Astrocyte (in vitro differentiated cells and primary cell): ENCODE measurements around the gene SYCN. TPM values are rescaled to one million over a fixed set of nuclear protein-coding genes. Genes with fewer than 3 reads are reported as not detected.
"Not testable (repeated sequence)": the region's sequence is repeated elsewhere in the genome, so short reads cannot be mapped to it uniquely, and the experiment has no call there.

ENCODE experiments used
- DNase-seq: peaks from one replicate; pipeline ENCODE4 v3.0.0-alpha.2; 2010; ENCODE audit warnings: low read depth
- FAIRE-seq: peaks from 2 replicates; lab custom pipeline; 2011; peaks lifted over from hg19 to GRCh38; lab: Jason Lieb, UNC
- H2AFZ ChIP-seq: 2 replicates; pipeline ENCODE4 v1.6.0; 2012; ENCODE audit warnings: low read depth, low read length, inconsistent platforms
- H3K27ac ChIP-seq: 2 replicates; pipeline ENCODE4 v1.5.1; 2011; ENCODE audit warnings: low read depth, low read length, inconsistent platforms
- H3K27me3 ChIP-seq: 2 replicates; pipeline ENCODE4 v1.6.0; 2011; ENCODE audit warnings: low read length, inconsistent platforms; ENCODE audit not compliant: insufficient read depth
- H3K36me3 ChIP-seq: 2 replicates; pipeline ENCODE4 v1.5.1; 2011; ENCODE audit warnings: low read length, inconsistent platforms; ENCODE audit not compliant: insufficient read depth
- H3K4me1 ChIP-seq: 2 replicates; pipeline ENCODE4 v1.5.1; 2011; ENCODE audit warnings: low read length, inconsistent platforms; ENCODE audit not compliant: insufficient read depth
- H3K4me2 ChIP-seq: 2 replicates; pipeline ENCODE4 v1.6.0; 2012; ENCODE audit warnings: low read length, inconsistent platforms
- H3K4me3 ChIP-seq: 2 replicates; pipeline ENCODE4 v1.5.1; 2011; ENCODE audit warnings: low read depth, mild to moderate bottlenecking, low read length, inconsistent platforms; ENCODE audit not compliant: insufficient read depth
- H3K79me2 ChIP-seq: 2 replicates; pipeline ENCODE4 v1.6.0; 2012; ENCODE audit warnings: mild to moderate bottlenecking, low read length, inconsistent platforms; ENCODE audit not compliant: insufficient read depth
- H3K9ac ChIP-seq: 2 replicates; pipeline ENCODE4 v1.6.0; 2012; ENCODE audit warnings: mild to moderate bottlenecking, low read length, inconsistent platforms
- H3K9me3 ChIP-seq: 2 replicates; pipeline ENCODE4 v1.5.1; 2012; ENCODE audit warnings: low read depth, mild to moderate bottlenecking, low read length, inconsistent platforms; ENCODE audit not compliant: insufficient read depth
- H4K20me1 ChIP-seq: 2 replicates; pipeline ENCODE4 v1.6.0; 2012; ENCODE audit warnings: low read length, inconsistent platforms; ENCODE audit not compliant: insufficient read depth
- H3K27ac Mint-ChIP-seq: one replicate; pipeline ENCODE4 v1.8.0; 2021; ENCODE audit warnings: mild to moderate bottlenecking, mixed read lengths; ENCODE audit not compliant: unreplicated experiment
- H3K27me3 Mint-ChIP-seq: one replicate; pipeline ENCODE4 v1.8.0; 2021; ENCODE audit warnings: low read depth, mixed read lengths; ENCODE audit not compliant: unreplicated experiment
- H3K36me3 Mint-ChIP-seq: one replicate; pipeline ENCODE4 v1.8.0; 2021; ENCODE audit warnings: low read depth, mixed read lengths; ENCODE audit not compliant: unreplicated experiment
- H3K4me1 Mint-ChIP-seq: one replicate; pipeline ENCODE4 v1.8.0; 2021; ENCODE audit warnings: low read depth, mixed read lengths; ENCODE audit not compliant: unreplicated experiment
- H3K4me3 Mint-ChIP-seq: one replicate; pipeline ENCODE4 v1.8.0; 2021; ENCODE audit warnings: mild to moderate bottlenecking, moderate library complexity, mixed read lengths; ENCODE audit not compliant: unreplicated experiment
- H3K9me3 Mint-ChIP-seq: one replicate; pipeline ENCODE4 v1.8.0; 2021; ENCODE audit warnings: mild to moderate bottlenecking, mixed read lengths; ENCODE audit not compliant: unreplicated experiment
- EZH2 ChIP-seq: IDR thresholded peaks from 2 replicates; pipeline ENCODE4 v1.6.1; 2012; ENCODE audit warnings: mild to moderate bottlenecking, low read length, inconsistent platforms; ENCODE audit not compliant: insufficient read depth
- total RNA-seq: library from RNA; stranded (reverse); gene quantifications from 2 replicates; pipeline ENCODE4 v1.2.1, GENCODE V29; 2021
- TF ChIP-seq, protein P1 (sequence below): IDR thresholded peaks from 2 replicates; pipeline ENCODE4 v1.5.1; 2011; ENCODE audit warnings: low read depth, mild to moderate bottlenecking, inconsistent platforms, low read length, moderate library complexity; ENCODE audit not compliant: insufficient read depth

Gene SYCN
- total RNA-seq, 1 donor from 2014 or later: not detected

DNA sequence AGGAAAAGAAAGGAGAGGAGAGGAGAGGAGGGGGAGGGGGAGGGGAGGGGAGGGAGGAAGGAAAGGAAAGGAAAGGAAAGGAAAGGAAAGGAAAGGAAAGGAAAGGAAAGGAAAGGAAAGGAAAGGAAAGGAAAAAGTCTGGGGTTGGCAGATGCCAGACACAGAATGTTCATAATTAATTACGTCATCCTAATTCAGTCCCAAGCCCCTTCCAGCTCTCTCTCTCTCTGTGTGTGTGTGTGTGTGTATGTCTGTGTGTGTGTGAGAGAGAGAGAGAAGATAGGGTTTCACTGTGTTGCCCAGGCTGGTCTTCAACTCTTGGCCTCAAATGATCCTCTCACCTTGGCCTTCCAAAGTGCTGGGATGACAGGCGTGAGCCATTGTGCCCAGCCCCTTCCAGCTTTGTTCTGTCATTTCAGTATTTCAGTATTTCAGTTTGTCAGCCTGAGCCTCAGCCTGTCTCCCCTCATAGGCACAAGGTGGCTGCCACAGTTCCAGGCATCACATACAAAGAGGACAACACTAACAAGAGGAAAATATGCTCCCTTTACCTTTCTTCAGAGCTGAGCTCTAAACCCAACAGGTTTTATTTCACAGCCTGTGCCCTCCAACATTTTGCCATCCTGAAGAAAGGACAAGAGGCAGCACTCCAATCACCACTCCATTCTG is 26.2 kb upstream of the SYCN start:
- Histone ChIP-seq H3K79me2 (no peaks in the 10 kb centered on the region), H2AFZ (no peak overlapping the region), H4K20me1 (no peaks in the 10 kb centered on the region), H3K9me3 (no peaks in the 10 kb centered on the region), H3K27me3 (peaks cover 3% of the 10 kb centered on the region), H3K9ac (no peak overlapping the region), H3K4me2 (no peak overlapping the region), H3K36me3 (no peaks in the 10 kb centered on the region), H3K27ac (no peak overlapping the region), H3K4me3 (no peak overlapping the region), H3K4me1 (no peaks in the 10 kb centered on the region)
- FAIRE-seq: no peak
- Mint-ChIP-seq H3K27me3 (peaks cover 58% of the 10 kb centered on the region), H3K36me3 (peaks cover 3% of the 10 kb centered on the region), H3K4me3 (no peak overlapping the region), H3K4me1 (no peaks in the 10 kb centered on the region), H3K9me3 (peaks cover 3% of the 10 kb centered on the region), H3K27ac (no peak overlapping the region)
- no peak for DNase-seq
- no peak for TF ChIP-seq EZH2
- TF ChIP-seq, protein P1, sequence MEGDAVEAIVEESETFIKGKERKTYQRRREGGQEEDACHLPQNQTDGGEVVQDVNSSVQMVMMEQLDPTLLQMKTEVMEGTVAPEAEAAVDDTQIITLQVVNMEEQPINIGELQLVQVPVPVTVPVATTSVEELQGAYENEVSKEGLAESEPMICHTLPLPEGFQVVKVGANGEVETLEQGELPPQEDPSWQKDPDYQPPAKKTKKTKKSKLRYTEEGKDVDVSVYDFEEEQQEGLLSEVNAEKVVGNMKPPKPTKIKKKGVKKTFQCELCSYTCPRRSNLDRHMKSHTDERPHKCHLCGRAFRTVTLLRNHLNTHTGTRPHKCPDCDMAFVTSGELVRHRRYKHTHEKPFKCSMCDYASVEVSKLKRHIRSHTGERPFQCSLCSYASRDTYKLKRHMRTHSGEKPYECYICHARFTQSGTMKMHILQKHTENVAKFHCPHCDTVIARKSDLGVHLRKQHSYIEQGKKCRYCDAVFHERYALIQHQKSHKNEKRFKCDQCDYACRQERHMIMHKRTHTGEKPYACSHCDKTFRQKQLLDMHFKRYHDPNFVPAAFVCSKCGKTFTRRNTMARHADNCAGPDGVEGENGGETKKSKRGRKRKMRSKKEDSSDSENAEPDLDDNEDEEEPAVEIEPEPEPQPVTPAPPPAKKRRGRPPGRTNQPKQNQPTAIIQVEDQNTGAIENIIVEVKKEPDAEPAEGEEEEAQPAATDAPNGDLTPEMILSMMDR: no peak

DNA sequence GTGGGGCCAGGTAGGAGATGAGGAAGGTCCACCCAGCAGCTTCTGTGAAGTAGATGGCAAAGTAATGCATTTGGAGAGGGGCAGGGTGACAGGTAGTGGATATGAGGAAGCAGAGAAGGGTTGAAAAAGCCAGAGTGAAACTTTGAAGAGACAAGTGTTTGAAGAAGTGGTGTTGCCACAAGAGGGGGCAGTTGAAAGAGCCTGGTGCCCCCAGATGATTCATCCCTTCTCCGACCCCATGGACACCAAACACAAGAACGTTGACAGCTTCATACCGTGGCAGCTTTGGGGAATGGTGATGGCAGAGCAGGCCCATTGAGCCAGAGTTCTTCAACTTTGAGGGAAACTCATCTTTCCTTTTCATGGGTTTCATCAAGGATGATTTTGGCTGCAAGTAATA is 20.8 kb upstream of the SYCN start:
- Histone ChIP-seq H3K27ac (no peak overlapping the region), H3K4me3 (no peak overlapping the region), H3K79me2 (no peaks in the 10 kb centered on the region), H3K9ac (no peak overlapping the region), H3K36me3 (no peaks in the 10 kb centered on the region), H3K27me3 (peaks cover 6% of the 10 kb centered on the region), H3K4me1 (no peaks in the 10 kb centered on the region), H3K4me2 (no peak overlapping the region), H2AFZ (no peak overlapping the region), H4K20me1 (no peaks in the 10 kb centered on the region), H3K9me3 (no peaks in the 10 kb centered on the region)
- FAIRE-seq (no peak), DNase-seq (no peak)
- TF ChIP-seq, protein P1: no peak
- no peak for TF ChIP-seq EZH2
- Mint-ChIP-seq H3K36me3 (no peaks in the 10 kb centered on the region), H3K27me3 (peaks cover 53% of the 10 kb centered on the region), H3K4me1 (no peaks in the 10 kb centered on the region), H3K9me3 (peaks cover 1% of the 10 kb centered on the region), H3K4me3 (no peak overlapping the region), H3K27ac (no peak overlapping the region)

DNA sequence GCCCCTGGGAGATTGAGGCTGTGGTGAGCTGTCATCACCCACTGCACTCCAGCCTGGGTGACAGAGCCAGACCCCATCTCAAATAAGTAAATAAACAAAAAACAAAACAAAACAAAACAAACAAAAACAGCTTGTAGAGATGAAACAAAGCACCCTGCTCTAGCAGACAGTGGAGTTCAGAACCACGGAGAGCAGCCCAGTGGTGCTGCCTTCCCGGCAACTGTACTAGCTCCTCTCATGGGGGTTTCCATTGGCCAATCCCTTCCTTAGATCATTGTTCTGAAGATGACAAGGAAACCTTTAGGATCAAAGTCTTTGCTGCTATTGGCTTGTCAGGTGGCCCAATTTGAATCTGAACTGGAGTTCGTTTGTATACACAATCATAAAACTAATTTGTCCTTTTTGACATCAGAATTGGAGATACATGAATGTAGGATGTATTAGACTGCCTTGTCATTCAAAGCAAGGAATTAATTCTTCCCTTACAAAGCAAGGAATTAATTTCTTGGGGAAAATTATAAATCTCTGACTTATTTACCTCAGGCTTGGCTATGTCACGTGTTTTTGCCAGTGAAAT is 19.7 kb upstream of the SYCN start:
- DNase-seq: peak; percentile 12
- H3K4me1 Mint-ChIP-seq: no peaks in the 10 kb centered on the region
- H3K9me3 Mint-ChIP-seq: peaks cover 1% of the 10 kb centered on the region
- H3K79me2 ChIP-seq: no peaks in the 10 kb centered on the region
- H4K20me1 ChIP-seq: no peaks in the 10 kb centered on the region
- no peak overlapping the region for H3K27ac Mint-ChIP-seq
- peaks cover 58% of the 10 kb centered on the region for H3K27me3 Mint-ChIP-seq
- no peak overlapping the region for H3K4me3 ChIP-seq
- H3K4me1 ChIP-seq: no peaks in the 10 kb centered on the region
- H3K27me3 ChIP-seq: peaks cover 6% of the 10 kb centered on the region
- no peak overlapping the region for H3K4me3 Mint-ChIP-seq
- no peaks in the 10 kb centered on the region for H3K9me3 ChIP-seq
- TF ChIP-seq, protein P1: no peak
- TF ChIP-seq EZH2: no peak
- no peak overlapping the region for H3K4me2 ChIP-seq
- no peaks in the 10 kb centered on the region for H3K36me3 Mint-ChIP-seq
- no peak for FAIRE-seq
- H3K27ac ChIP-seq: no peak overlapping the region
- no peaks in the 10 kb centered on the region for H3K36me3 ChIP-seq
- no peak overlapping the region for H2AFZ ChIP-seq
- H3K9ac ChIP-seq: no peak overlapping the region

DNA sequence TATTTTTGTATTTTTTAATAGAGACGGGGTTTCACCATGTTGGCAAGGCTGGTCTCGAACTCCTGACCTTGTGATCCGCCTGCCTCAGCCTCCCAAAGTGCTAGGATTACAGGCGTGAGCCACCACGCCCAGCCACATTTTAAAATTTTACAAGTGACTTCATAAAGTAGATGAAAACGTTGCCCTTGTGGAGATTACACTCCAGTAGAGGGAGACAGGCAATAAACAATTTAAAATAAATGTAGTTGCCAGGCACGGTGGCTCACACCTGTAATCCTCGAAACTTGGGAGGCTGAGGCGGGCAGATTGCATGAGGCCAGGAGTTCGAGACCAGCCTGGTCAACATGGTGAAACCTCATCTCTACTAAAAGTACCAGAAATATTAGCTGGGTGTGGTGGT is 15.0 kb upstream of the SYCN start:
- H2AFZ ChIP-seq, H3K4me3 ChIP-seq, H3K9me3 ChIP-seq, H3K4me3 Mint-ChIP-seq, H4K20me1 ChIP-seq, H3K4me2 ChIP-seq, H3K36me3 ChIP-seq, H3K27ac Mint-ChIP-seq, H3K9ac ChIP-seq, H3K27ac ChIP-seq, H3K27me3 ChIP-seq, FAIRE-seq, H3K79me2 ChIP-seq, H3K4me1 Mint-ChIP-seq, H3K36me3 Mint-ChIP-seq, H3K4me1 ChIP-seq, DNase-seq: not testable (repeated sequence)
- Mint-ChIP-seq H3K9me3 (peaks cover 10% of the 10 kb centered on the region), H3K27me3 (peaks cover 52% of the 10 kb centered on the region)
